HG03378 (cell line): ENCODE results near the gene SEC23IP.
"Not testable (repeated sequence)": the region's sequence is repeated elsewhere in the genome, so short reads cannot be mapped to it uniquely, and the experiment has no call there.

Experiments used
- ATAC-seq: cut with Tn5 transposase; IDR thresholded peaks from one replicate; pipeline ENCODE4 v1.9.1; 2021; ENCODE audit warnings: mild to moderate bottlenecking, moderate library complexity; ENCODE audit not compliant: unreplicated experiment

Gene SEC23IP

DNA sequence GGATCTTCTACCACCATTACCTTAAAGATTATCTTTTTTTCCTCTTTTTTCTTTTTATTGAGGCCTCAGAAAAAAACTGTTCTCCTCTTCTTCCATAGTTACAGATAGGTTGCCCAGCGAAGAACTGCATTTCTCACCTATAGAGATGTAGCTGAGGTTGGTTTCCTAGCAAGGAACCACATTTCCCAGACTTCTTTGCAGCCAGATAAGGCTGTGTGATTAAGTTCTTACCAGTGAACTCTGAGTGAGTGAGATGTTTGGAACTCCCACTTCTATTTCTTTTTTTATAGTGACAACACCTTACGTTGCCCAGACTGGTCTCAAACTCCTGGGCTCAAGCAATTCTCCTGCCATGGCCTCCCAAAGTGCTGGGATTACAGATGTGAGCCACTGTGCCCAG lies 14.0 kb upstream of the SEC23IP start:
- no peak for ATAC-seq

DNA sequence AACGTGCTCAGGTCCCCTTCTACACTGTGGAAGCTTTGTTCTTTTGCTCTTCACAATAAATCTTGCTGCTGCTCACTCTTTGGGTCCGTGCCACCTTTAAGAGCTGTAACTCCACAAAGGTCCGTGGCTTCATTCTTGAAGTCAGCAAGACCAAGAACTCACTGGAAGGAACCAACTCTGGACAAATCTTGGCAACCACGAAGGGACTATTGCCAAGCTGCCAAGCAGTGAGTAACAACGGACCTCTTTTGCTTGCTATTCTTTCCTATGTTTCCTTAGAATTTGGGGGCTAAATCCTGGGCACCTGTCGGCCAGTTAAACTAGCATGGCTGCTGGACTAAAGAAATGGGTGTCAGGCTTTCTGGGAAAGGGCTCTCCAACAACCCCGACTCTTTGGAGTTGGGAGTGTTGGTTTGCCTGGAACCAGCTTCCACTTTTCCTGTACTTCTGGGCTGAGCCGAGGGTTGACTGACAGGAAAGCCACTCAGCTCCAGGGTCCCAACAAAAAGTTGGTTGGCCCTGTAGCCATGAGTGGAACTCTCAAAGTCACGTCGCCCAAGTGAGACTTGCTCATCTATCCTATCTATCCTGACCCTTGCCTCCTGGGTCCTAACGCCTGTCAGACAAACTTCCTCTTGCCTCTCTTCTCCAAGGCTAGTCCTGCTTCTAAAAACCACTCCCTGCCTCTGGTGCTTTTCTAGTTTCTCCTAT lies 8.5 kb upstream of the SEC23IP start:
- ATAC-seq, result not testable (repeated sequence)

DNA sequence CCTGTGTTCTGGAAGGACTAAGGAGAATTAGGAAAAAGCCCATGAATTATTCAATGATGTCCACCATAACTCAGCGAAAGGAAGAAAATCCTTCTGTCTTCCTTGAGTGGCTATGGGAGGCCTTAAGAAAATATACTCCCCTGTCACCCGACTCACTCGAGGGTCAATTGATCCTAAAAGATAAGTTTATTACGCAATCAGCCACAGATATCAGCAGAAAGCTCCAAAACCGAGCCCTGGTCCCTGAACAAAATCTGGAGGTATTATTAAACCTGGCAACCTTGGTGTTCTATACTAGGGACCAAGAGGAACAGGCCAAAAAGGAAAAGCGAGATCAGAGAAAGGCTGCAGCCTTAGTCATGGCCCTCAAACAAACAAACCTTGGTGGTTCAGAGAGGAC lies 6.5 kb upstream of the SEC23IP start:
- not testable (repeated sequence) for ATAC-seq

DNA sequence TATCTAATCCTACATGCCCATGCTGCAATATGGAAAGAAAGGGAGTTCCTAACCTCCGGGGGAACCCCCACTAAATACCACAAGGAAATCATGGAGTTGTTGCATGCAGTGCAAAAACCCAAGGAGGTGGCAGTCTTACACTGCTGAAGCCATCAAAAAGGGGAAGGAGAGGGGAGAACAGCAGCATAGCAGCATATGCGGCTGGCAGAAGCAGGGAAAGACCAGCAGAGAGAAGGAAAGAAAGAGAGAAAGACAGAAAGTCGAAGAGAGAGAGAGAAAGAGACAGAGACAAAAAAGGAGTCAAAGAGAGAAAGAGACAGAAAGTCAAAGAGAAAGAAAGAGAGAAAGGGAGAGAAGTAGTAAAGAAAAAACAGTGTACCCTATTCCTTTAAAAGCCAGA lies 3.8 kb upstream of the SEC23IP start:
- ATAC-seq, result not testable (repeated sequence)

DNA sequence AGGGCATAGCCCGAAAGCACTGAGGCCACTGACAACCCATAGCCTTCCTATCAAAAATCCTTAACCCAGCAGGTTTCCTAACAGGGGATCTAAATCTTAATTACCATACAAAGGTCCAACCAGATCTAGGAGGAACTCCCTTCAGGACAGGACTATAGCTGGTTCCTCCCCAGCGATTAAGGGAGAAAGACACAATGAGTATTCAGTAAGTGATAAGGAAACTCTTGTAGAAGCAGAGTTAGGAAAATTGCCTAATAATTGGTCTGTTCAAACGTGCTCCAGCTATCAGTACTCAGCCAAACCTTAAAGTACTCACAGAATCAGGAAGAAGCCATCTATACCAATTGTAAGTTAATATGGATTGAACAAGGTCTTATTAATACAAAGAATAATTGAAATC lies 3.3 kb upstream of the SEC23IP start:
- ATAC-seq, result not testable (repeated sequence)

DNA sequence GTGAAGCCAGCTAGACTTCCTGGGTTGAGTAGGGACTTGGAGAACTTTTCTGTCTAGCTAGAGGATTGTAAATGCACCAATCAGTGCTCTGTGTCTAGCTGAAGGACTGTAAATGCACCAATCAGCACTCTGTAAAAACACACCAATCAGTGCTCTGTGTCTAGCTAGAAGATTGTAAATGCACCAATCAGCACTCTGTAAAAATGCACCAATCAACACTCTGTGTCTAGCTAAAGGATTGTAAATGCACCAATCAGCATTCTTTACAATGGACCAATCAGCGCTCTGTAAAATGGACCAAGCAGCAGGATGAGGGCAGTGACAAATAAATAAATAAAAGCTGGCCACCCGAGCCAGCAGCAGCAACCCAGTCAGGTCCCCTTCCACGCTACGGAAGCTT lies 2.2 kb upstream of the SEC23IP start:
- ATAC-seq, result not testable (repeated sequence)

DNA sequence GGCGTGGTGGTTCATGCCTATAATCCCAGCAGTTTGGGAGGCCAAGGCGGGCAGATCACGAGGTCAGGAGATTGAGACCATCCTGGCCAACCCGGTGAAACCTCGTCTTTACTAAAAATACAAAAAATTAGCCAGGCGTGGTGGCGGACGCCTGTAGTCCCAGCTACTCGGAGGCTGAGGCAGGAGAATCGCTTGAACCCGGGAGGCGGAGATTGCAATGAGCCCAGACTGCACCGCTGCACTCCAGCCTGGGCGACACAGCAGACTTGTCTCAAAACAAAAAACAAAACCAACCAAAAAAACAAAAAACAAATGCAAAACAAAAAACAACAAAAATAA lies 712 bp upstream of the SEC23IP start:
- not testable (repeated sequence) for ATAC-seq

DNA sequence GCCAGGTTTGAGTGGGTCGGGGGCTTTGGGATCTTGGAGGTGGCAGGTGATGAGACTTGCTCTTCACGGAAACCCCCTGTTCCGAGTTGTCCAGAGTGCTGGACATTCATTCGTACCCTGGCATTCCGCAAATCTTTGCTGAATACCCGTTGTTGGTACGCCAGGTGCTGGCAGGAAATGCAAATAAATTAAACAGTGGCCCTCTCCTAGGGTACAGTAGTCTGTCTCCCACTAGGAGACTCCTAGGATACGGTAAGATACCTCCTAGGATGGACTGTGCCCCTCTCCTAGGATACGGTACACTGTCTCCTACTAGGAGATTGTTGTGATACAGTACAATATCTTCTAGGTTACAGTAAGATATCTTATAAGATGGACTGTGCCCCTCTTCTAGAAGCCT lies 544 bp downstream of the SEC23IP start:
- no peak for ATAC-seq

DNA sequence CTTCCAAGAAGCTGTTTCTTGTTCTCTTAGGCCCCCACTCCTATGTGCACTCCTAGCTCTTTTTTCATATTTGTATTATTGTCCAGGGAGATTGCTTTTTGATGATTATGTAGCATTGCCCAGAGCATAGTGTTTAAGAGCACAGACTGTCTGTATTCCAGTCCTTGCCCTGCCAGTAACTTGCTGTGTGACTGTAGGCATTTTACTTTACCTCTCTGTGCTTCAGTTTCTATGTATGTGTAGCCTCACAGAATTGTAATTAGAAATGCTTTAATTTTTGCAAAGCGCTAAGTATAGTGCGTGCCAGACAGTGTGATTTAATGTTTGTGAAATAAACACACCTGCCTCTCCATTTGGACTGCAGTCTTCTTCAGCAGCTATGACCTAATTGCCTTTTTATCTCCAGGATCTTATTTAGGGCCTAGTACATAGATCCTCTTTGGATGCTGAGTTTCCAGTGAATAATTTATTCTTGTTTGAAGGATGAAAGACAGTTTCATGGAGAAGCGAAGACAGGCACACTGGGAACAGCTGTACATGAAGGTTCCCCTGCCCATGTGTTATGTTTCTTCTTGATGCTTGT lies 1.4 kb downstream of the SEC23IP start:
- ATAC-seq, result no peak

DNA sequence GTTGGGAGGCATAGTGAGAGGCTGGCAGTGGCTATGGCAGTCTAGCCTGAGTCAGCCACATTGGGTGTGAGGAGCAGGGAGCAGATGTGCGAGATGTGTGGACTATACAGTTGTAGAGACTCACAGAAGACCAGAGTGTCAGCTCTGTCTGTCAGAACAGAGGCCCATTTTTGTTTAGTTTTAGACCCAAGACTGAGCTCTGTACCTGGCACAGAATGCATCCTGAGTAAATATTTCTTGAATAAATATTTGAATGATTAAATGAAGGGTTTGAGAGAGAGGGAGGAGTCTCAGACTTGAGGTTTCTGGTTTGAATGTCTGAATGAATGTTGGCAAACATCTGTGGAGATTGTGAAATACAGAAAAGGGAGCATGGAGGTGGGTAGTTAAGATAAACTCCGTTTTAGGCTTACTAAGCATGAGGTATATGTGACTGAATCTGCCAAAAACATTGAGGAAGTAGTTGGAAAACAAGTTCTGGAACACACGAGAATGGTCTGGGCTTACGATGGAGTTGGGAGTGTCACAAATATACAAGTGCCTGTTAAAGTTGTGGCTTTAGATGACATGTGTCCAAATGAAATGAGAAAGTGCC lies 3.6 kb downstream of the SEC23IP start:
- no peak for ATAC-seq

DNA sequence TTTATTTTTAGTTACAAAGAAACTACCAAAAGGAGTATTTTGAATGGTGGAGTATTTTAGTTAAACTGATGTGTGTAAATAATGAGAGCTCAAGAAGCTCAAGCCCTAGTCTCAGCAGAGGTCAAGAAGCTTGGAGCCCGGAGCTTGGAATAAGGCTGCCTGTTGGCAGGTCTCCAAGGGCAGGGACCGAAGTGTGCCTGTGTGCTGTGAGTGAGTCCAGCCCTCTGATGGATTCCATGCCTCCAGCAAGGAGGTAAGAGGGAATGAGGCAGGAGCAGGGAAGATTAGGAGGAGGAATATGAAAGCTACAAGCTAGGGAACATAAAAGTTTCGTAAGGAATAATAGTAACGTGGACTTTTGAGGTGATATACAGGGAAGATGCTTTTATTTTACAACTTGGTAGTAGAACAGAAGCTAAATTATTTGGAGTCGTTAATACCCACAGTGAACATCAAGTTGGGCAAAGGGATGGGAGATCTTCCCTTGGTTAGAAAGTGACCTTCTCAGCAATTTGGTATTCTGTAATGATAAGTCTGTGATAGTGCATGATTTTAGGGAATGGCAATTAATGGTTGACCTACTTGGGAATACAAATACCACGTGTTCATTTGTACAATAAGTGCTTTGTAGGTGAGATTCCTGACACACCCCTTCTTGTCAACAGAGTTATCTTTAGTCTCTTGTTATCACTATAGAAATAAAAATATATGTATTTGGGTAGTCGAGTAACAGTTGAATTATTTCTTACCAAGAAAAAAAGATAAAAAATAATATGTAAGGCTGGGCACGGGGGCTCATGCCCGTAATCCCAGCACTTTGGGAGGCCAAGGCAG lies 4.6 kb downstream of the SEC23IP start:
- ATAC-seq, result no peak

DNA sequence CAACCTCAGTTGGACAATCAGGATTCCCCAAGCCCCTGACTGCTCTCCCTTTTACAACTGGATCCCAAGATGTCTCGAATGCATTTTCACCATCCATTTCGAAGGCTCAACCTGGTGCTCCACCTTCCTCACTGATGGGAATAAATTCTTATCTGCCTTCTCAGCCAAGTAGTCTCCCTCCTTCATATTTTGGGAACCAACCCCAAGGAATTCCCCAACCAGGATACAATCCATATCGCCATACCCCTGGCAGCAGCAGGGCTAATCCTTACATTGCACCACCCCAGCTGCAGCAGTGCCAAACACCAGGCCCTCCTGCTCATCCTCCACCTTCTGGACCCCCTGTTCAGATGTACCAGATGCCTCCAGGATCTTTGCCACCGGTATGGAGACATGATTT lies 6.0 kb downstream of the SEC23IP start:
- ATAC-seq, result no peak

DNA sequence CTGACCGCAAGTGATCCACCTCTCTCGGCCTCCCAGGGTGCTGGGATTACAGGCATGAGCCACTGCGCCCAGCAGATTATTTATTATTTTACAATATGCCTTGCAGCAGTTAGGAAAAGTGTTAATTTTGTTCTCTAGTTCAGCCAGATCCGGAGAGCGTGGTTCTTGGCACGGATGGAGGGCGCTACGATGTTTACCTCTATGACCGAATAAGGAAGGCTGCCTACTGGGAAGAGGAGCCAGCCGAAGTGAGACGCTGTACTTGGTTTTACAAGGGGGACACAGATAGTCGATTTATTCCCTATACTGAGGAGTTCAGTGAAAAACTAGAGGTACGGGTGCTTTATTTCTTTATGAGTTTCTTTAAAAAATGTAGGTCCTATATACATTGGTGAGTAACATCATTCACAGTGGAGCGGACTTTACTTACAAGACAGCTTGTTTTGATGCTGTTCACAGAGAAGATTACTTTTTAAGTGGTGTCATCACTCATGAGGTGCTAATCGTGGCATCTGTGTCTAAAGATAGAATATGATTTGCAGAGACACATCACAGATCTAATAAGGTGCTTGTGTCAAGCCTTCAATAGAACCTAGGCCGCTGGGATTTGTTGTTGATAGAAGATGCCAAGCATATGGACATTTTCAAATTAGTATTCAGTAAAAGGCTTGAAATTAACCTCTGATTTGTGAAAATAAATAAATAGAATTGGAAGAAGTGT lies 11.6 kb downstream of the SEC23IP start:
- no peak for ATAC-seq

DNA sequence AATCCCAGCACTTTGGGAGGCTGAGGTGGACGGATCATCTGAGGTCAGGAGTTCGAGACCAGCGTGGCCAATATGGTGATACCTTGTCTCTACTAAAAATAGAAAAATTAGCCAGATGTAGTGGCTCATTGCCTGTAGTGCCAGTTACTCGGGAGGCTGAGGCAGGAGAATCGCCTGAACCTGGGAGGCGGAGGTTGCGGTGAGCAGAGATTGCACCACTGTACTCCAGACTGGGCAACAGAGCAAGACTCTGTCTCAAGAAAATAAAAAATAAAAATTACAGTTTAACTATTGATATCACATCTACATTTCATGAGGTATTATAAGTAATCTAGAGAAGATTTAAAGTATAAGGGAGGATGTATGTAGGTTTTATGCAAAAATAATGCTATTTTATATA lies 15.2 kb downstream of the SEC23IP start:
- ATAC-seq, result not testable (repeated sequence)

DNA sequence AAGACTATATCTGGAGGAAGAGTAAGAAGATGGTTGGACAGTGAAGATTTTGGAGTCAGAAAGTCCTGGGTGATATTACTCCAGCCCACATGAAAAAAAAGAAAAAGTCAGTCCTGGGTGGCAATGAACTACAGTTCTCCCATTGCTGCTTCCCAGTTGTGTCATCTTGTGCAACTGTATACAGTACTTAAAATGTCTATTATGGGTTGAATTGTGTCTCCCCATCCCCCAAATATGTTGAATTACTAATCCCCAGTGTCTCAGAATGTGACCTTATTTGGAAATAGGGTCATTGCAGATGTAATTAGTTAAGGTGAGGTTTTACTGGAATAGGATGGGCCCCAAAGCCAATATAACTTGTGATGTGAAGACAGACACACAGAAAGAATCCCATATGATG lies 15.6 kb downstream of the SEC23IP start:
- no peak for ATAC-seq

DNA sequence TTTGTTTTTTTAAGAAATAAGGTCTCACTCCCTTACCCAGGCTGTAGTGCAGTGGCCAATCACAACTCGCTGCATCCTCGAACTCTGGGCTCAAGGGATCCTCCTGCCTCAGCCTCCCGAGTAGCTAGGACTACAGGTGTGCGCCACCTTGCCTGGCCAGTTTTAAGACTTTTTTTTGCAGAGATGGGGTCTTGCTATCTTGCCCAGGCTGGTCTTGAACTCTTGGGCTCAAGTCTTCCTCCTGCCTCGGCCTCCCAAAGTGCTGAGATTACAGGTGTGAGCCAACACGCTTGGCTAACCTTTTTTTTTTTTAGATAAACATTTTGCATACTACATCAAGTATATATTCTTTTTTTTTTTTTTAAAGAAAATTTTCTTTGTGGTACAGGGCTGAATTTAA lies 18.2 kb downstream of the SEC23IP start:
- no peak for ATAC-seq

DNA sequence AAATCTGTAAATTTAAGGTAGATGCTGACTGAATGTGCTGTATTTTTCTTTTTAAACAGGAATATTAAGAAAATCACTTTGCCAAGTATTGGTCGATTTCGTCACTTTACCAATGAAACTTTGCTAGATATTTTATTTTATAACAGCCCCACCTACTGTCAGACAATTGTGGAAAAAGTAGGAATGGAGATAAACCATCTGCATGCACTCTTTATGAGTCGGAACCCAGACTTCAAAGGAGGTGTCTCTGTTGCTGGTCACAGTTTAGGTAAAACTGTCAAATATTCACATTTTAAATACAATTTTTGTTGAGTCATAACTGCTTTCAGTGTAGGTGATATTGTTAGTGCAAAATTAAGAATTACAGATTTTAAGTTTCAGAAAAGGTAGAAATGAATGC lies 25.2 kb downstream of the SEC23IP start:
- no peak for ATAC-seq

DNA sequence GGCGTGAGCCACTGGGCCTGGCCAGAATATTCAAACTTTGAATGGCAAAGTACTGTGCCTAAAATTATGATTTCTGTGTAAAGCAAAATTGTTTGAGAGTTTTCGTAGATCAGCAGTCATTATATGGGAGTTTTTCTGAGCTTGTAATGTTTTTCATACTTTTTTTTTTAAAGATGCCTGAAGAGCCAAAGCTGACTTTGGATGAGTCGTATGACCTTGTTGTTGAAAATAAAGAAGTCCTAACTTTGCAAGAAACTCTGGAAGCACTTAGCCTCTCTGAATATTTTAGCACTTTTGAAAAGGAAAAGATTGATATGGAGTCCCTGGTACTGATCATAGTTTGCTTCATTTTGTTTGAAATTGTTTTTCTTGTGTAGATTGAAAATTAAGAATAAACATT lies 26.7 kb downstream of the SEC23IP start:
- no peak for ATAC-seq

DNA sequence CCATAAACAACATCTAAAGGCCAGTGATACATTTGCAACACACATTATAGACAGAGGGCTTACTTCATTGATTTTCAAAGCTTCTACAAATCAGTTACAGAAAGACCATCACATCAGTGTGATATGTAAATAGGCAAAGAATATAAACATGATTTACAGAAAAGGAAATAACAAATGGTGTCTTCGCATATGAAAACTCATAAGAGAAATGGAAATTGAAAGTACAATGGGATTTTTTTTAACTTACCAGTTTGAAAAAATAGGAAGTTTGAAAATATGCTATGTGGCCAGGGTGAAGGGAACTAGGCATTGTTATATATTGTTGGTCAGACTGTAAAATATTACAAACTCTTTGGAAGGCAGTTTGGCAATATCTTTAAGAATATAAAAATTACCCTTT lies 27.3 kb downstream of the SEC23IP start:
- no peak for ATAC-seq

DNA sequence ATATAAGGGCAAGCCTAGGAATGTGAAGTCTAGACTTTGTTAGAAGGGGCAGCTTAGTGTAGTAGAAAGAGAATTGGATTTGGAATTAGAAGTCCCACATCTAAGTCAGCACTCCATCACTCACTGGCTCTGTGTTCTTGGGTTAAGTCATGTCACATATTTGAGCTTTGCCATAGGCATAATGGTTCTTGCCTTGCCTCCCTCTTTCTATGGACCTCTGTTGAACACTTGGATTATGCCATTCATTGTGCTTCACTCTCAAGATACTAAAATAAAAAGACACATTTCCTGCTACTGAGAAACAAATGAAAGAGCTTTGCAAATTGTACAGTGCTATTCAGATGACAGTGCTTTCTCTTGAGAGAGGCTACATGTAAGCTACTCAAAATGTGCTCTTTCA lies 35.9 kb downstream of the SEC23IP start:
- no peak for ATAC-seq

DNA sequence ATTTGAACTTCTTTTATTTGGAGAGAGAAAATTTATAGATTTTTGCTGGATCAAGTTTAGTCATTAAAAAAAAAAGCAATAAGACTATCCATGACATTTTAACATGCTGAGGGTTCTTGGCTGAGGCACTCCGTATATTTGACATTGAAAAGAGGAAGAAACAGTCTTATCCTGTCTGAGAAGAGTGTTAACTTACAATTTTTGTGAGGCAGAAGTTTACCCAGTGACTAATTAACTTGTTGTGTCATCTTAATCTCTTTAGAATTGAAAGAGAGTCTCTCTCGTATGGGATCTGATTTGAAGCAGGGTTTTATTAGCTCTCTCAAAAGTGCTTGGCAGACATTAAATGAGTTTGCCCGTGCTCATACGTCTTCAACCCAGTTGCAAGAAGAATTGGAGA lies 39.3 kb downstream of the SEC23IP start:
- ATAC-seq, result no peak
